WTC11 (cell line): ENCODE data around the gene COL25A1.

Experiments
- CREB1 ChIP-seq: sonication (generic); formaldehyde crosslinking; IDR thresholded peaks from 2 replicates; pipeline ENCODE4 v1.8.0; 2023; ENCODE audit warnings: mild to moderate bottlenecking, missing genetic modification reagents
- CTCF ChIP-seq: fragments of 200-600 bp; IDR thresholded peaks from 2 replicates; pipeline ENCODE4 v1.8.0; 2022; ENCODE audit warnings: antibody characterized with exemption
- ESRRA ChIP-seq: sonication (generic); formaldehyde crosslinking; IDR thresholded peaks from 2 replicates; pipeline ENCODE4 v1.8.1; 2022; ENCODE audit warnings: mild to moderate bottlenecking, missing genetic modification reagents, borderline replicate concordance

GRCh38 chr4:109078724-109079123 is 223.7 kb downstream of the COL25A1 start:
- no peak for TF ChIP-seq CTCF
- TF ChIP-seq CREB1 (CRISPR knock-in tag) = no peak
- TF ChIP-seq ESRRA (CRISPR knock-in tag) = no peak
